A549 (cell line): Measurements from ENCODE around the gene TUBGCP3.

Experiments used
- EP300 ChIP-seq, 2 experiments: fragments of >200 bp; sonication (Bioruptor Twin); formaldehyde crosslinking; IDR thresholded peaks; 2 replicates in 1 of 2; 3 replicates in 1 of 2; pipeline ENCODE4 v1.6.1; 2016 to 2017
- FOSL2 ChIP-seq, 2 experiments: fragments of 450-650 bp in 1 of 2; fragments of >200 bp in 1 of 2; sonication (Bioruptor Twin) in 1 of 2; formaldehyde crosslinking; IDR thresholded peaks; 2 replicates each; pipeline versions ENCODE4 v1.5.0 to v1.6.1; 2016 to 2020; ENCODE audit warnings: mild to moderate bottlenecking in 1 of 2, moderate library complexity in 1 of 2
- FOXS1 ChIP-seq: fragments of 250-450 bp; sonication (Bioruptor Pico); IDR thresholded peaks from 2 replicates; pipeline ENCODE4 v1.5.0; 2020; ENCODE audit warnings: mild to moderate bottlenecking, moderate library complexity
- POLR2A ChIP-seq: IDR thresholded peaks from 2 replicates; pipeline ENCODE4 v1.6.1; 2012; ENCODE audit warnings: mild to moderate bottlenecking, low read length
- RAD21 ChIP-seq, 2 experiments: fragments of >200 bp in 1 of 2; sonication (Bioruptor Twin) in 1 of 2; formaldehyde crosslinking in 1 of 2; IDR thresholded peaks in 1 of 2; conservative IDR thresholded peaks in 1 of 2; 2 replicates in 1 of 2; 3 replicates in 1 of 2; pipeline ENCODE4 v1.6.1; 2012 to 2018; ENCODE audit warnings: inconsistent platforms in 1 of 2
- TF ChIP-seq, protein P1 (sequence below): fragments of >200 bp; sonication (Bioruptor Twin); formaldehyde crosslinking; IDR thresholded peaks from 3 replicates; pipeline ENCODE4 v1.5.1; 2016
- TF ChIP-seq, protein P2 (sequence below): fragments of 200-600 bp; sonication (generic); IDR thresholded peaks from 2 replicates; pipeline ENCODE4 v1.6.1; 2016; ENCODE audit warnings: antibody characterized with exemption, mild to moderate bottlenecking, moderate library complexity
- TF ChIP-seq, protein P3 (sequence below): fragments of 450-650 bp; IDR thresholded peaks from 2 replicates; pipeline ENCODE4 v1.6.1; 2014; ENCODE audit warnings: antibody characterized with exemption

DNA sequence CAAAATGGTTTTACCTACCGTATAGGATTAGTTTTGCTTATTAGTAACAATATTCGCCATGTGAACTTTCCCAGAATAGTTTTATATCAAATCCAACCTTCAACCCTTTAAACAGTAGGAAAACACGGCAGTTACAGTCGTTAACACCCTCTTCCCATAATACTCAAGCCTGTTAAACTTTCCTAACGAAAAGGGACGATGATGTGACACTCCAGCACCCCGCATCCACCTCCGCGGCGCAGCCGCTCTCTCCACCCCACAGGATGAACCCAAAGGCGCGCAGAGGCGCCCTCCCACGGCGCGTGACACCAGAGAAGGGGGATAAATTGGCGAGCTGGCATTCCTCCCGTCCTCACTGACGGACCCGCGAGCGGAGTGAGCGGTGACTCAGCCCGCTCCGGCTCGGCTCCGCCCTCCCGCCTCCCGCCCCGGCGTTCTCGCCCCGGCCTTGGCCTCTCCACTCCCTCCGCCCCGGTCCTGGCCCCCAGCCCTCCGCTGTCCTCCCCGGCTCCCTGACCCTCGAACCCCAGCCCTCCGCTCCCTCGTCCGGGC lies 665 bp downstream of the TUBGCP3 start:
- TF ChIP-seq, protein P1, sequence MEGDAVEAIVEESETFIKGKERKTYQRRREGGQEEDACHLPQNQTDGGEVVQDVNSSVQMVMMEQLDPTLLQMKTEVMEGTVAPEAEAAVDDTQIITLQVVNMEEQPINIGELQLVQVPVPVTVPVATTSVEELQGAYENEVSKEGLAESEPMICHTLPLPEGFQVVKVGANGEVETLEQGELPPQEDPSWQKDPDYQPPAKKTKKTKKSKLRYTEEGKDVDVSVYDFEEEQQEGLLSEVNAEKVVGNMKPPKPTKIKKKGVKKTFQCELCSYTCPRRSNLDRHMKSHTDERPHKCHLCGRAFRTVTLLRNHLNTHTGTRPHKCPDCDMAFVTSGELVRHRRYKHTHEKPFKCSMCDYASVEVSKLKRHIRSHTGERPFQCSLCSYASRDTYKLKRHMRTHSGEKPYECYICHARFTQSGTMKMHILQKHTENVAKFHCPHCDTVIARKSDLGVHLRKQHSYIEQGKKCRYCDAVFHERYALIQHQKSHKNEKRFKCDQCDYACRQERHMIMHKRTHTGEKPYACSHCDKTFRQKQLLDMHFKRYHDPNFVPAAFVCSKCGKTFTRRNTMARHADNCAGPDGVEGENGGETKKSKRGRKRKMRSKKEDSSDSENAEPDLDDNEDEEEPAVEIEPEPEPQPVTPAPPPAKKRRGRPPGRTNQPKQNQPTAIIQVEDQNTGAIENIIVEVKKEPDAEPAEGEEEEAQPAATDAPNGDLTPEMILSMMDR = no peak
- TF ChIP-seq RAD21 (conservative IDR thresholded peaks at IDR 0.05 in 1 of 2, IDR thresholded peaks at IDR 0.05 in 1 of 2) (no peak), POLR2A (peak; percentile 44; the same call in 1 of the 2 replicates), FOXS1 (CRISPR knock-in tag) (no peak), FOSL2 (IDR thresholded peaks at IDR 0.05) (no peak), FOSL2 (CRISPR knock-in tag; IDR thresholded peaks at IDR 0.05) (peak; percentile 61), EP300 (IDR thresholded peaks at IDR 0.05) (no peak)
- TF ChIP-seq, protein P2, sequence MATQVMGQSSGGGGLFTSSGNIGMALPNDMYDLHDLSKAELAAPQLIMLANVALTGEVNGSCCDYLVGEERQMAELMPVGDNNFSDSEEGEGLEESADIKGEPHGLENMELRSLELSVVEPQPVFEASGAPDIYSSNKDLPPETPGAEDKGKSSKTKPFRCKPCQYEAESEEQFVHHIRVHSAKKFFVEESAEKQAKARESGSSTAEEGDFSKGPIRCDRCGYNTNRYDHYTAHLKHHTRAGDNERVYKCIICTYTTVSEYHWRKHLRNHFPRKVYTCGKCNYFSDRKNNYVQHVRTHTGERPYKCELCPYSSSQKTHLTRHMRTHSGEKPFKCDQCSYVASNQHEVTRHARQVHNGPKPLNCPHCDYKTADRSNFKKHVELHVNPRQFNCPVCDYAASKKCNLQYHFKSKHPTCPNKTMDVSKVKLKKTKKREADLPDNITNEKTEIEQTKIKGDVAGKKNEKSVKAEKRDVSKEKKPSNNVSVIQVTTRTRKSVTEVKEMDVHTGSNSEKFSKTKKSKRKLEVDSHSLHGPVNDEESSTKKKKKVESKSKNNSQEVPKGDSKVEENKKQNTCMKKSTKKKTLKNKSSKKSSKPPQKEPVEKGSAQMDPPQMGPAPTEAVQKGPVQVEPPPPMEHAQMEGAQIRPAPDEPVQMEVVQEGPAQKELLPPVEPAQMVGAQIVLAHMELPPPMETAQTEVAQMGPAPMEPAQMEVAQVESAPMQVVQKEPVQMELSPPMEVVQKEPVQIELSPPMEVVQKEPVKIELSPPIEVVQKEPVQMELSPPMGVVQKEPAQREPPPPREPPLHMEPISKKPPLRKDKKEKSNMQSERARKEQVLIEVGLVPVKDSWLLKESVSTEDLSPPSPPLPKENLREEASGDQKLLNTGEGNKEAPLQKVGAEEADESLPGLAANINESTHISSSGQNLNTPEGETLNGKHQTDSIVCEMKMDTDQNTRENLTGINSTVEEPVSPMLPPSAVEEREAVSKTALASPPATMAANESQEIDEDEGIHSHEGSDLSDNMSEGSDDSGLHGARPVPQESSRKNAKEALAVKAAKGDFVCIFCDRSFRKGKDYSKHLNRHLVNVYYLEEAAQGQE = no peak
- TF ChIP-seq, protein P3, sequence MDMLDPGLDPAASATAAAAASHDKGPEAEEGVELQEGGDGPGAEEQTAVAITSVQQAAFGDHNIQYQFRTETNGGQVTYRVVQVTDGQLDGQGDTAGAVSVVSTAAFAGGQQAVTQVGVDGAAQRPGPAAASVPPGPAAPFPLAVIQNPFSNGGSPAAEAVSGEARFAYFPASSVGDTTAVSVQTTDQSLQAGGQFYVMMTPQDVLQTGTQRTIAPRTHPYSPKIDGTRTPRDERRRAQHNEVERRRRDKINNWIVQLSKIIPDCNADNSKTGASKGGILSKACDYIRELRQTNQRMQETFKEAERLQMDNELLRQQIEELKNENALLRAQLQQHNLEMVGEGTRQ = no peak
